Spleen (tissue), 11 donors: ENCODE measurements around the gene TIGIT. TPM values are rescaled to one million over a fixed set of nuclear protein-coding genes. Genes with fewer than 3 reads are reported as not detected.

Experiments
- DNase-seq: peaks from one replicate; pipeline ENCODE4 v3.0.0-alpha.2; 2020
- H3K27ac ChIP-seq, 8 donors: fragments of 200-600 bp; sonication (generic) in 7 of 8; 1 replicate in 4 of 8; 2 replicates in 4 of 8; pipeline versions ENCODE4 v1.5.0 to v1.8.0; 2016 to 2021; ENCODE audit warnings: inconsistent platforms in 4 of 8, mild to moderate bottlenecking in 4 of 8, moderate library complexity in 1 of 8
- H3K27me3 ChIP-seq, 7 donors: fragments of 200-600 bp; sonication (generic) in 6 of 7; replicated peaks in 1 of 7; 1 replicate in 4 of 7; 2 replicates in 3 of 7; pipeline versions ENCODE4 v1.5.0 to v1.8.0; 2016 to 2021; ENCODE audit warnings: inconsistent platforms in 3 of 7, mild to moderate bottlenecking in 1 of 7
- H3K36me3 ChIP-seq, 6 donors: fragments of 200-600 bp; sonication (generic) in 5 of 6; 1 replicate in 4 of 6; 2 replicates in 2 of 6; pipeline versions ENCODE4 v1.5.0 to v1.8.0; 2016 to 2021; ENCODE audit warnings: inconsistent platforms in 2 of 6
- H3K4me1 ChIP-seq, 6 donors: fragments of 200-600 bp; sonication (generic) in 5 of 6; 1 replicate in 3 of 6; 2 replicates in 3 of 6; pipeline versions ENCODE4 v1.5.0 to v1.8.0; 2016 to 2021; ENCODE audit warnings: inconsistent platforms in 3 of 6
- H3K4me3 ChIP-seq, 8 donors: fragments of 200-600 bp; sonication (generic) in 7 of 8; 1 replicate in 4 of 8; 2 replicates in 4 of 8; pipeline versions ENCODE4 v1.5.0 to v1.8.0; 2016 to 2021; ENCODE audit warnings: inconsistent platforms in 4 of 8, mild to moderate bottlenecking in 4 of 8, moderate library complexity in 2 of 8
- H3K9me3 ChIP-seq, 8 donors: fragments of 200-600 bp; sonication (generic) in 7 of 8; 1 replicate in 4 of 8; 2 replicates in 4 of 8; pipeline versions ENCODE4 v1.5.0 to v1.8.0; 2016 to 2021; ENCODE audit warnings: inconsistent platforms in 4 of 8
- POLR2A ChIP-seq, 3 donors: fragments of 450-650 bp; IDR thresholded peaks; one replicate each; pipeline ENCODE4 v1.5.1; 2017; ENCODE audit warnings: antibody characterized with exemption in 3 of 3, mild to moderate bottlenecking in 1 of 3
- POLR2AphosphoS5 ChIP-seq, 3 donors: sonication (generic); formaldehyde crosslinking; IDR thresholded peaks; one replicate each; pipeline ENCODE4 v1.5.1; 2017; ENCODE audit warnings: antibody characterized with exemption in 3 of 3
- WGBS, 5 donors: extraction: QIAGEN DNeasy Blood & Tissue Kit in 3 of 5; methylation state at CpG; one replicate each; pipeline versions ENCODE4 v1.1.5 to v1.1.7; 2013 to 2018; 5-methylcytosine and 5-hydroxymethylcytosine counted together
- intact Hi-C: fragments of 100-400 bp; cut with DNase I; formaldehyde crosslinking; loops from one replicate; pipeline ENCODE4 v1.15.0; 2023; ENCODE audit warnings: low total_unique reads
- polyA plus RNA-seq, 3 donors: library from polyadenylated mRNA; stranded (reverse); fragments of 200-250 nt; gene quantifications; one replicate each; pipeline ENCODE4 v1.2.1, GENCODE V29; 2013
- total RNA-seq, 7 donors: library from RNA; depleted of rRNA in 3 of 7; stranded (reverse); fragments of >200 nt in 3 of 7; fragmentation: NEBNext Ultra II Directional in 4 of 7; extraction: Animal tissue kit (Norgen Biotek cat#: 25700) in 4 of 7; gene quantifications; one replicate each; pipeline versions ENCODE4 v1.1.0 to v1.2.1, GENCODE V29; 2016 to 2021
- TF ChIP-seq, protein P1 (sequence below), 11 experiments: fragments of 200-600 bp in 7 of 11; fragments of 450-650 bp in 4 of 11; sonication (generic) in 4 of 11; IDR thresholded peaks in 8 of 11; conservative IDR thresholded peaks in 3 of 11; 1 replicate in 7 of 11; 2 replicates in 4 of 11; pipeline versions ENCODE4 v1.4.0 to v1.8.0; 2016 to 2021; ENCODE audit warnings: antibody characterized with exemption in 11 of 11, inconsistent platforms in 4 of 11, mild to moderate bottlenecking in 1 of 11
- donor health status: healthy with polysubstance abuse.
- donor health status: DM: no; HTN: no; CAD: no; lungs with moderate emphysema.
- donor health status: DM: no; HTN: no; CAD: no.
- donor health status: Bipolar disorder and iron deficiency.
- donor health status: healthy.
- donor health status: DM: no; HTN: no; CAD: no.
- donor health status: DM: yes; HTN: yes; CAD: no.

TIGIT gene
- total and polyA plus RNA-seq, 10 donors = 4.2 to 22.0 (median 11.3) TPM

DNA sequence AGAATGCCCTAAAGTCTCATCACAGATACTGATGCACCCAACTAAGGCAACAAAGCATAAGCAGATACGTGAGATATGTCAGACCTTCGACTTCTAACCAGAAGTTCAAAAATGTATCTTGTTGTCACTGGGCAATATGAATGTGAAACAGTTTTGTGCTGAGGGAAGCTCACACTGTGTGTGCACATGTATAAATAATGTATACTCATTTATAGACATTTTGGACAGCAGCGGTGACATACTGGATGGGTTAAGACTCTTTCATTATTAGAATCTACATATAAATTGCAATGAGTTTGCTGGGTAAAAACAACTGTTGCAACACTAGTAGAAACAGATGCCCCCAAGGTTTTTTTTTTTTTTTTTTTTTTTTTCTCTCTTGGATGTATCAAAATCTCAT lies 37.9 kb downstream of the TIGIT start:
- DNase-seq = no peak
- no peak for TF ChIP-seq POLR2AphosphoS5 (IDR thresholded peaks at IDR 0.05)
- TF ChIP-seq POLR2A (IDR thresholded peaks at IDR 0.05) = no peak
- TF ChIP-seq, protein P1, sequence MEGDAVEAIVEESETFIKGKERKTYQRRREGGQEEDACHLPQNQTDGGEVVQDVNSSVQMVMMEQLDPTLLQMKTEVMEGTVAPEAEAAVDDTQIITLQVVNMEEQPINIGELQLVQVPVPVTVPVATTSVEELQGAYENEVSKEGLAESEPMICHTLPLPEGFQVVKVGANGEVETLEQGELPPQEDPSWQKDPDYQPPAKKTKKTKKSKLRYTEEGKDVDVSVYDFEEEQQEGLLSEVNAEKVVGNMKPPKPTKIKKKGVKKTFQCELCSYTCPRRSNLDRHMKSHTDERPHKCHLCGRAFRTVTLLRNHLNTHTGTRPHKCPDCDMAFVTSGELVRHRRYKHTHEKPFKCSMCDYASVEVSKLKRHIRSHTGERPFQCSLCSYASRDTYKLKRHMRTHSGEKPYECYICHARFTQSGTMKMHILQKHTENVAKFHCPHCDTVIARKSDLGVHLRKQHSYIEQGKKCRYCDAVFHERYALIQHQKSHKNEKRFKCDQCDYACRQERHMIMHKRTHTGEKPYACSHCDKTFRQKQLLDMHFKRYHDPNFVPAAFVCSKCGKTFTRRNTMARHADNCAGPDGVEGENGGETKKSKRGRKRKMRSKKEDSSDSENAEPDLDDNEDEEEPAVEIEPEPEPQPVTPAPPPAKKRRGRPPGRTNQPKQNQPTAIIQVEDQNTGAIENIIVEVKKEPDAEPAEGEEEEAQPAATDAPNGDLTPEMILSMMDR (IDR thresholded peaks at IDR 0.05 in 8 of 11, conservative IDR thresholded peaks at IDR 0.05 in 3 of 11) = no peak
- Histone ChIP-seq H3K27ac (peak overlapping the region in 4 of 8 donors; percentile 50 to 73 (median 60)), H3K4me3 (no peak overlapping the region), H3K27me3 (no peaks in the 10 kb centered on the region), H3K9me3 (peaks cover 0 to 4% (median 0%) of the 10 kb centered on the region in 8 donors), H3K4me1 (peaks cover 0 to 46% (median 11%) of the 10 kb centered on the region in 6 donors), H3K36me3 (peaks cover 0 to 4% (median 0%) of the 10 kb centered on the region in 6 donors)
- 86 to 96% (median 89%) methylated on average over 3 of the region's 3 CpGs for WGBS, 5 donors
- intact Hi-C loops = no loop called here

DNA sequence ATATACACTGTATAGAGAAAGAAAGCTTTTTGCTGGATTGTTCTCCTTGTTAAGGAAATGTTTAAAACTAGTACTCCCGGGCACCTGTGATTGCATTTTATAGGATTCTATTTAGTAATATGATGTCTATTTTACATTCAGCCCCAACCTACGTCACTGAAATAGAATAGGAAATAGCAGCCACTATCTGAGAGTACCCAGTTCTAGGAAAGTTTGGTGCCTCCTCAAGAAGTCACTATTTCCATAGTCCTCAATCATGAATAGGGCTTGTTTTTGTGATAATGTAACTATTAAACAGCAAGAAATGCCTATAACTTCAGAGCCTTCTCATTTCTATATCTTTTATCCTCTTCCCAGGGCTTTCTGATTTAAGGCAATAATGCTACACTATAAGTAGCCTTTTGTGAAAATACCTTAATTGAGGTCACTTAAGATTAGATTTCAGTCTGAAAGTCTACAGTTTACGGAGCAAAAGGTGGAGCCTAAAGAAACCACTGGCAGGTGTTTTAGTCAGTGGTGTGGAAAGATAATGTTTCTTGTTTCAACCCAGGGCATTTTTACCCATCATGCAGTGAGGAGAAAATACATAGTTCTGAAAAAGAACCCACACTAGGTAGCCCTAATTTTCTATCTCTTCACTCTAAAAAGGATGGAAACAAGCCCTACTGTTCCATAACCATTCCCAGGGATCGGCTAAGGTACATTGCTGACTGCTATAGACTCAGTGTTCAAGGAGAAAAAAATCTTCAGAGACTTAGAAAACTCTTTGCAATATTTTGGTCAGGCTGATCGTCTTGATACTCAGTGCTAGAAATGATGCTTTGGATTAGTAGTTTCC lies 38.7 kb downstream of the TIGIT start:
- H3K9me3 ChIP-seq = peaks cover 0 to 4% (median 0%) of the 10 kb centered on the region in 8 donors
- WGBS, 5 donors = 77 to 85% (median 82%) methylated on average over 5 of the region's 5 CpGs
- no peak for TF ChIP-seq POLR2A (IDR thresholded peaks at IDR 0.05)
- TF ChIP-seq, protein P1 (IDR thresholded peaks at IDR 0.05 in 8 of 11, conservative IDR thresholded peaks at IDR 0.05 in 3 of 11) = no peak
- no peak for TF ChIP-seq POLR2AphosphoS5 (IDR thresholded peaks at IDR 0.05)
- peak overlapping the region; percentile 45 to 76 (median 62) for H3K27ac ChIP-seq
- peaks cover 0 to 4% (median 0%) of the 10 kb centered on the region in 6 donors for H3K36me3 ChIP-seq
- no peaks in the 10 kb centered on the region for H3K27me3 ChIP-seq
- DNase-seq = no peak
- no peak overlapping the region for H3K4me3 ChIP-seq
- peaks cover 0 to 37% (median 11%) of the 10 kb centered on the region in 6 donors for H3K4me1 ChIP-seq
- intact Hi-C loops = no loop called here

DNA sequence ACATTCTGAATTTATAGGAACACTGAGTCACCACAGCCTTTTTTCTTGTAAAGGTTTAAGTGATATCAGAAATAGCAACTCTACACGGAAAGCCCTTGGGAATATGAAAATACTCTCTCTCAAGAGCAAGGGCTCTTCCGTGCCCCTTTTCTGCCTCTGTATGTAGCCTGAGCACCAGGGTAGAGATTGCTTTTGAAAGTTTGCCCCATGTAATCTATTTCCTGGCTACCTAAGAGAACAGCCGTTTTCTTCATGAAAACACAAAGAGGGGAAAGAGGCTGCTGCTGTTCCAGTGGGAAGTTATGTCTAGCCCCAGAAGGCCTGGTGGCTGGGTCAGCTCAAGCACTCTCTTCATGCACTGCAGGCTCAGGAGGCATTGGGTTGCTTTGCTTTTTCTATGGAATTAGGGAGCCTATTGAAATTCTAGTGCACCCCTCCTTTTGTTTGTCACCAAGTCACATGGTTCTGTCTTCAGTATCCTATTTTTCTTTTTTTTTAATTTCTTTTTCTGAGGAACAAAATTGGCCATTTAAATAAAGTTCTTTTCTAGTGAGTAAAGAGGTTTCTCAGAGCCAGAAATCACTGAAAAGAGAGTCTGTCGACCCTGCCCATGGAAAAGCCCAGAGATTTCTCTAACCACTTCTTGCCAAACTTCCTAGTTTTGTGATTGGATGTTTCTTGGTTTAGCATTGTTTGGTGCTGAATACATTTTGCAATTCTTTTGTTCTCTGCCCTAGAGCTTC lies 39.5 kb downstream of the TIGIT start:
- Histone ChIP-seq H3K36me3 (peaks cover 0 to 9% (median 0%) of the 10 kb centered on the region in 6 donors), H3K4me1 (peaks cover 0 to 31% (median 13%) of the 10 kb centered on the region in 6 donors), H3K4me3 (no peak overlapping the region), H3K27me3 (no peaks in the 10 kb centered on the region), H3K27ac (peak overlapping the region; percentile 45 to 76 (median 62)), H3K9me3 (peaks cover 0 to 4% (median 0%) of the 10 kb centered on the region in 8 donors)
- DNase-seq = no peak
- 61 to 79% (median 68%) methylated on average over 4 of the region's 4 CpGs for WGBS, 5 donors
- intact Hi-C loops = no loop called here
- no peak for TF ChIP-seq POLR2AphosphoS5 (IDR thresholded peaks at IDR 0.05)
- TF ChIP-seq POLR2A (IDR thresholded peaks at IDR 0.05) = no peak
- TF ChIP-seq, protein P1 (IDR thresholded peaks at IDR 0.05 in 8 of 11, conservative IDR thresholded peaks at IDR 0.05 in 3 of 11) = no peak

DNA sequence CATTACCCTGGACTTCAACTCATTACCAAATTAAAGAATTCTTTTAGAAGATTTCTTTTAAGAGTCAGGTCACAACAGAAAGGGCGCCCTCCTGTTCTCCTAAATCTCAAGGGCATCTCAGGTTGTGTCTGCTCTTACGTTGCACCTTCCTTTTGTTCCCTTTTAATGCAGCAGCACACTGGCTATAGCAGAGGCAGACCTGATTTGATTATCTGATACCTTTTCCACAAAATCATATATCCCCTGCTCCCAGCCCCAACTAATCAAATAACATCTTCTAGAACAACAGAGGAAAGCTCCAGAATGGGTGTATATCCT lies 40.1 kb downstream of the TIGIT start:
- intact Hi-C loops = no loop called here
- Histone ChIP-seq H3K4me1 (peaks cover 0 to 32% (median 17%) of the 10 kb centered on the region in 6 donors), H3K36me3 (peaks cover 0 to 15% (median 1%) of the 10 kb centered on the region in 6 donors), H3K9me3 (peaks cover 0 to 4% (median 0%) of the 10 kb centered on the region in 8 donors), H3K4me3 (no peak overlapping the region), H3K27me3 (no peaks in the 10 kb centered on the region), H3K27ac (peak overlapping the region in 5 of 8 donors; percentile 45 to 76 (median 65))
- 88 to 98% (median 93%) methylated on average over 2 of the region's 2 CpGs for WGBS, 5 donors
- TF ChIP-seq, protein P1 (IDR thresholded peaks at IDR 0.05 in 8 of 11, conservative IDR thresholded peaks at IDR 0.05 in 3 of 11) = no peak
- TF ChIP-seq POLR2A (IDR thresholded peaks at IDR 0.05) (no peak), POLR2AphosphoS5 (IDR thresholded peaks at IDR 0.05) (no peak)
- DNase-seq = no peak
